ENCODE measurements around the gene PPP1R13B.

- TF ChIP-seq CTCF (IDR thresholded peaks at IDR 0.05): no peak
- TF ChIP-seq POLR2A (IDR thresholded peaks at IDR 0.05): no peak
Measured at GRCh38 chr14:103725739-103726395, 121.5 kb downstream of the PPP1R13B start.
